Vagina (tissue), 2 donors: ENCODE data around the gene CPM.
"Not testable (repeated sequence)": the region's sequence is repeated elsewhere in the genome, so short reads cannot be mapped to it uniquely, and the experiment has no call there.

Source experiments
- CTCF ChIP-seq, 3 experiments: fragments of 450-650 bp in 2 of 3; fragments of 200-600 bp in 1 of 3; sonication (generic) in 1 of 3; IDR thresholded peaks; one replicate each; pipeline ENCODE4 v1.5.1; 2017 to 2019; ENCODE audit warnings: antibody characterized with exemption in 3 of 3, mild to moderate bottlenecking in 2 of 3, moderate library complexity in 2 of 3
- POLR2AphosphoS5 ChIP-seq, 2 donors: sonication (generic); formaldehyde crosslinking; IDR thresholded peaks; one replicate each; pipeline ENCODE4 v1.9.0; 2017; ENCODE audit warnings: antibody characterized with exemption in 2 of 2, mild to moderate bottlenecking in 2 of 2, low read depth in 1 of 2; ENCODE audit not compliant: insufficient read depth in 1 of 2

- TF ChIP-seq CTCF (IDR thresholded peaks at IDR 0.05); POLR2AphosphoS5 (IDR thresholded peaks at IDR 0.05; ENCODE audit: insufficient read depth in 1 of 2, low read depth in 1 of 2): not testable (repeated sequence)
Measured at GRCh38 chr12:68810027-68810389, 123.0 kb downstream of the CPM start.
